Testis (tissue), 2 donors: Measurements from ENCODE around the gene PDE6B.

Experiments
- CTCF ChIP-seq, 3 experiments: fragments of 450-650 bp in 2 of 3; fragments of 200-600 bp in 1 of 3; sonication (generic) in 1 of 3; IDR thresholded peaks; one replicate each; pipeline ENCODE4 v1.5.1; 2016 to 2019; ENCODE audit warnings: antibody characterized with exemption in 3 of 3, mild to moderate bottlenecking in 2 of 3, moderate library complexity in 1 of 3
- POLR2A ChIP-seq: fragments of 450-650 bp; IDR thresholded peaks from one replicate; pipeline ENCODE4 v1.6.1; 2017; ENCODE audit warnings: antibody characterized with exemption, mild to moderate bottlenecking, moderate library complexity

- TF ChIP-seq CTCF (IDR thresholded peaks at IDR 0.05) (no peak), POLR2A (no peak)
Observed at GRCh38 chr4:637536-638280, 12.3 kb downstream of the PDE6B start.
